Omental fat pad (tissue), 4 donors: ENCODE data around the gene KRTAP6-1. TPM values are rescaled to one million over a fixed set of nuclear protein-coding genes. Genes with fewer than 3 reads are reported as not detected.

Source experiments
- ATAC-seq: fragments of 150-250 bp; one replicate; pipeline ENCODE4 v1.9.1; 2016; ENCODE audit warnings: mild to moderate bottlenecking, moderate library complexity; ENCODE audit not compliant: low FRiP score
- DNase-seq: peaks from one replicate; pipeline ENCODE4 v3.0.0-alpha.2; 2019; ENCODE audit warnings: low spot score
- total RNA-seq, 4 donors: library from RNA; depleted of rRNA; stranded (reverse); fragments of >200 nt; gene quantifications; one replicate each; pipeline ENCODE4 v1.1.0, GENCODE V29; 2016
- TF ChIP-seq, protein P1 (sequence below), 3 donors: fragments of 450-650 bp; IDR thresholded peaks; one replicate each; pipeline ENCODE4 v1.5.1; 2016 to 2017; ENCODE audit warnings: antibody characterized with exemption in 3 of 3, mild to moderate bottlenecking in 3 of 3, moderate library complexity in 2 of 3

KRTAP6-1 gene
- total RNA-seq, 4 donors from 2014 or later = not detected

DNA sequence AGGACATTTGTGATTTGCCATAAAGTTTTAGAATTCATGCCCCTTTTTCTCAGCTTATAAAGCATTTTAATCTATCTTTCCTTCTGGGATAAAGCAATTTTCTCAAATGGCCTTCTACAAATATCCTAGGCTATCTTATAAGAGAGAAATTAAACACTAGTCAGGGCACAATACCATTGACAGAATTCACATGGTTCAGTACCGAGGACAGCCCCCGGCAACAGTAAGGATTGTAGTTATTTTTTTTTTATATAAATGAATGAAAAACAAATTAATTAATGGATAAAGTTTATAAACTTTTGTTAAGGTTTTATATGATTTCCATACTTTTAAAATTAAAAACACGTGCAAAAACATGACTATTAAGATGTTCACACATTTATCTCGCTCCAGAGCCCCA lies 14.4 kb upstream of the KRTAP6-1 start:
- no peak for ATAC-seq
- no peak for DNase-seq
- TF ChIP-seq, protein P1, sequence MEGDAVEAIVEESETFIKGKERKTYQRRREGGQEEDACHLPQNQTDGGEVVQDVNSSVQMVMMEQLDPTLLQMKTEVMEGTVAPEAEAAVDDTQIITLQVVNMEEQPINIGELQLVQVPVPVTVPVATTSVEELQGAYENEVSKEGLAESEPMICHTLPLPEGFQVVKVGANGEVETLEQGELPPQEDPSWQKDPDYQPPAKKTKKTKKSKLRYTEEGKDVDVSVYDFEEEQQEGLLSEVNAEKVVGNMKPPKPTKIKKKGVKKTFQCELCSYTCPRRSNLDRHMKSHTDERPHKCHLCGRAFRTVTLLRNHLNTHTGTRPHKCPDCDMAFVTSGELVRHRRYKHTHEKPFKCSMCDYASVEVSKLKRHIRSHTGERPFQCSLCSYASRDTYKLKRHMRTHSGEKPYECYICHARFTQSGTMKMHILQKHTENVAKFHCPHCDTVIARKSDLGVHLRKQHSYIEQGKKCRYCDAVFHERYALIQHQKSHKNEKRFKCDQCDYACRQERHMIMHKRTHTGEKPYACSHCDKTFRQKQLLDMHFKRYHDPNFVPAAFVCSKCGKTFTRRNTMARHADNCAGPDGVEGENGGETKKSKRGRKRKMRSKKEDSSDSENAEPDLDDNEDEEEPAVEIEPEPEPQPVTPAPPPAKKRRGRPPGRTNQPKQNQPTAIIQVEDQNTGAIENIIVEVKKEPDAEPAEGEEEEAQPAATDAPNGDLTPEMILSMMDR (IDR thresholded peaks at IDR 0.05) = no peak

DNA sequence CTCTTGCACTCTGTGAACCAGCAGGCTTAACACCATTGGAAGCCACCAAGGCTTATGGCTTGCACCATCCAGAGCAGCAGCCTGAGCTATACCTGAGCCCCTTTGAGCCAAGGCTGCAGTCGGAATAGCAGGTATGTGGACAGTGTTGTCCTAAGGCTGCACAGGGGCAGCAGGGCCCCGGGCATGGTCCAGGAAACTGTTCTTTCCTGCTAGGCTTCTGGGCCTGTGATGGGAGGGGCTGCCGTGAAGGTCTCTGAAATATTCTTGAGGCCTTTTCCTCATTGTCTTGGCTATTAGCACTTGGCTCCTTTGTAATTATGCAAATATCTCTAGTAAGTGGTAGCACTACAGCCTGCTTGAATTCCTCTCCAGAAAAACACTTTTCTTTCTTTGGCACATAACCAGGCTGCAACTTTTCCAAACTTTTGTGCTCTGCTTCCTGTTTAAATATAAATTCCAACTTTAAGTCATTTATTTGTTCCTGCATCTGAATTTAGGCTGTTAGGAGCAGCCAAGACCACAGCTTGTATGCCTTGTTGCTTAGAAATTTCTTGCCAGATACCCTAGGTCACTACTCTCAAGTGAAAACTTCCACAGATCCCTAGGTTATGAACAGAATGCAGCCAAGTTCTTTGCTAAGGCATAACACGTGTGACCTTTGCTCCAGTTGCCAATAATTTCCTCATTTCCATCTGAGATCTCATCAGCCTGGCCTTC lies 11.9 kb upstream of the KRTAP6-1 start:
- DNase-seq (no peak), ATAC-seq (no peak)
- TF ChIP-seq, protein P1 (IDR thresholded peaks at IDR 0.05) = no peak

DNA sequence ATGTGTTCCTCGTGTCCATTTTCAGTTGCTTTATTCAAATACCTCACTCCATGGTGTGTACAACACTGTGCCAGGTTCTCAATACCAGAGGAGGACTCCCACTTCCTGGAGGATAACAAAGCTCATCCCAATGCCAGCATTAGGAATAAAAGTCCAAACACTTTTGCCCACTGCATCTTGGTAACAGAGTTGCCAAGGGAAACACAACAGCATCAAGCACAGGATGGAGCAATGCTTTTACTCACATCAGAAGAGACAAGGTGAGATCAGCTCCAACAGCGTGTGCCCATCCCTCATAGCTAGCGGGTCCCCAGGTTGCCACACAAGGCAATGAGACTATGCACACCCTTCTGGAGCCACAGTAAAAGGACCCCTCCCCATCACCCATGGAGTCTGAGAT lies 9.6 kb upstream of the KRTAP6-1 start:
- TF ChIP-seq, protein P1 (IDR thresholded peaks at IDR 0.05) = no peak
- no peak for DNase-seq
- peak; percentile 51 for ATAC-seq

DNA sequence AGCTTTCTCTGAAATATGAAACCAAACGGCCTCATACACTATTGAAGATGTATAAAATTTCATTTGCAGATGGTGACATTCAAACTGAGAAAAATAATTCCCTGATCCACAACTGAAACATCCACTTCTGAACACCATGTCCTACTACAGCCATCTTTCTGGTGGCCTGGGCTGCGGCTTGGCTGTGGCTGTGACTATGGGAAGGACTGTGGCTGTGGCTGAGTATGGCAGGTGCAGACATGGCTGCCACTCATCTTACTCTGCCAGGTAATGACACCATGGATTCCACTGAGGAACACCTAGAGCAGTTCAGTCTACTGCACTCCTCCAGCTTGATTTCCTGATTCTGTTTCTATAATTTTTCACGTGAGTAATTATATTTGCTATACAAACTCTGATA lies 6.8 kb upstream of the KRTAP6-1 start, which contains the start of gene KRTAP20-4:
TSS of gene KRTAP20-4 (plus strand) at position 106 of the 400 bp plus-strand sequence.
- TF ChIP-seq, protein P1 (IDR thresholded peaks at IDR 0.05) = no peak
- DNase-seq (no peak), ATAC-seq (no peak)

GRCh38 chr21:30620080-30620479 lies 6.3 kb upstream of the KRTAP6-1 start:
- TF ChIP-seq, protein P1 (IDR thresholded peaks at IDR 0.05) = no peak
- ATAC-seq (no peak), DNase-seq (no peak)

DNA sequence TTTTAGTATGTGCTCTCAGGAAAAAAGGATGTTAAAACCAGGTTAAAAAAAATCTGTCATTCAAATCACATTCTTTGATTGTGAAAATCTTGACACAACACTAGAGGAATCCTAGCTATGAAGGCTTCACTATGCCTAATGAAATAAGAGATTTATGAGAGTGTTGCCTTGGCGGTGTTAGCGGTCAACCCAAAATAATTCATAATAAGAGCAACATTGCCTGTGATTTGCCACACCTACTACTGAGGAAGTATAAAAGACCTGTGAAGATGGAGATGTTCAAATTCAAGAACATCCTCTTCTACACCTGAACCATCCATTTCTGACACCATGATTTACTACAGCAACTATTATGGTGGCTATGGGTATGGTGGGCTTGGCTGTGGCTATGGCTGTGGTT lies 2.4 kb upstream of the KRTAP6-1 start, which contains the start of gene KRTAP20-1:
TSS of gene KRTAP20-1 (plus strand) at position 301 of the 400 bp plus-strand sequence. CDS start at position 331, 30 bp downstream.
- DNase-seq (no peak), ATAC-seq (no peak)
- TF ChIP-seq, protein P1 (IDR thresholded peaks at IDR 0.05) = no peak

GRCh38 chr21:30615199-30615598 lies 1.5 kb upstream of the KRTAP6-1 start:
- ATAC-seq (no peak), DNase-seq (no peak)
- TF ChIP-seq, protein P1 (IDR thresholded peaks at IDR 0.05) = no peak
